Endothelial cell of umbilical vein (primary cell): ENCODE measurements around the gene KAZN.

Experiments used
- CTCF ChIP-seq, 2 donors: IDR thresholded peaks; 1 replicate in 1 of 2; 2 replicates in 1 of 2; pipeline ENCODE4 v1.5.1; 2011; ENCODE audit warnings: low read length in 2 of 2, mild to moderate bottlenecking in 2 of 2, moderate library complexity in 2 of 2, control low read depth in 1 of 2, inconsistent platforms in 1 of 2, low read depth in 1 of 2; ENCODE audit not compliant: insufficient read depth in 1 of 2; ENCODE audit errors: extremely low read depth in 1 of 2
- EZH2 ChIP-seq: IDR thresholded peaks from 2 replicates; pipeline ENCODE4 v1.6.1; 2012; ENCODE audit warnings: borderline replicate concordance, low read depth, mild to moderate bottlenecking, moderate library complexity, low read length, inconsistent platforms; ENCODE audit not compliant: severe bottlenecking
- JUN ChIP-seq: IDR thresholded peaks from 2 replicates; pipeline ENCODE4 v1.6.1; 2011; ENCODE audit warnings: borderline replicate concordance, low read depth; ENCODE audit not compliant: insufficient read length, insufficient read depth
- MAX ChIP-seq: IDR thresholded peaks from 2 replicates; pipeline ENCODE4 v1.6.1; 2011; ENCODE audit not compliant: insufficient read depth, insufficient read length
- POLR2A ChIP-seq: IDR thresholded peaks from 2 replicates; pipeline ENCODE4 v1.6.1; 2012; ENCODE audit warnings: low read depth, mild to moderate bottlenecking, control low read depth, low read length
- POLR2AphosphoS5 ChIP-seq: IDR thresholded peaks from 2 replicates; pipeline ENCODE4 v1.6.1; 2012; ENCODE audit warnings: low read depth, mild to moderate bottlenecking, control low read depth, low read length, moderate library complexity; ENCODE audit not compliant: insufficient read depth

- TF ChIP-seq POLR2A (no peak), CTCF (IDR thresholded peaks at IDR 0.05; ENCODE audit: extremely low read depth in 1 of 2, insufficient read depth in 1 of 2, low read depth in 1 of 2, low read length in 2 of 2) (no peak), EZH2 (no peak), JUN (no peak), POLR2AphosphoS5 (no peak), MAX (no peak)
Observed at GRCh38 chr1:14952626-14953314, 354.3 kb downstream of the KAZN start.
